Measurements from ENCODE around the gene DMD. TPM values are rescaled to one million over a fixed set of nuclear protein-coding genes. Genes with fewer than 3 reads are reported as not detected.

The DMD gene
- total RNA-seq, 1 donor from 2014 or later: 22.2 TPM

DNA sequence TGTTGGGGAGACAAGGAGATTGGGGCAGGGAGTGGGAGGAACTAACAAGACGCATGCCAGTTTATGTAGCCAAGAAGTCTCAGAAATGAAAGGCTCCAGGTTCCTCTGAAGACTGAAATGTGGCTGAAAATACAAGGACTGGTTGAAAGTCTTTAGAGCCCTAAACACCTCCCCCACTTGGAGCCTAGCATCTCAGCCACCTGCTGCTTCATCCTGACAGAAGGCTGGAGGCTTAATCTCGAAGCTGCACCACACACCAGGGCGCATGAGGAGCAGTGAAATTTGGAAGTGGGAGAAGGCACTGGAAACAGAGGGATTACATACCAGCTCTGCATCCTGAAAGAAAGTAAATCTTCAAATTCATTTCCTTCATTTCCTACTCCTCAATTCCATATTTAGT is 1978.8 kb downstream of the DMD start:
- no peak overlapping the region for H3K4me2 ChIP-seq (ENCODE audit: low read length)
- peak; percentile 56 for FAIRE-seq
- Mint-ChIP-seq H3K27ac (ENCODE audit: unreplicated experiment) (no peak overlapping the region), H3K4me1 (ENCODE audit: low read depth, unreplicated experiment) (peaks cover 18% of the 10 kb centered on the region), H3K36me3 (ENCODE audit: low read depth, unreplicated experiment) (no peaks in the 10 kb centered on the region), H3K9me3 (ENCODE audit: unreplicated experiment) (no peaks in the 10 kb centered on the region), H3K27me3 (ENCODE audit: low read depth, unreplicated experiment) (no peaks in the 10 kb centered on the region), H3K4me3 (ENCODE audit: unreplicated experiment) (no peak overlapping the region)
- no peaks in the 10 kb centered on the region for H4K20me1 ChIP-seq (ENCODE audit: insufficient read depth, low read length)
- no peak overlapping the region for H2AFZ ChIP-seq (ENCODE audit: low read depth, low read length)
- no peaks in the 10 kb centered on the region for H3K79me2 ChIP-seq (ENCODE audit: insufficient read depth, low read length)
- H3K36me3 ChIP-seq (ENCODE audit: insufficient read depth, low read length): no peaks in the 10 kb centered on the region
- no peak overlapping the region for H3K9ac ChIP-seq (ENCODE audit: low read length)
- no peaks in the 10 kb centered on the region for H3K9me3 ChIP-seq (ENCODE audit: insufficient read depth, low read depth, low read length)
- TF ChIP-seq, protein P1, sequence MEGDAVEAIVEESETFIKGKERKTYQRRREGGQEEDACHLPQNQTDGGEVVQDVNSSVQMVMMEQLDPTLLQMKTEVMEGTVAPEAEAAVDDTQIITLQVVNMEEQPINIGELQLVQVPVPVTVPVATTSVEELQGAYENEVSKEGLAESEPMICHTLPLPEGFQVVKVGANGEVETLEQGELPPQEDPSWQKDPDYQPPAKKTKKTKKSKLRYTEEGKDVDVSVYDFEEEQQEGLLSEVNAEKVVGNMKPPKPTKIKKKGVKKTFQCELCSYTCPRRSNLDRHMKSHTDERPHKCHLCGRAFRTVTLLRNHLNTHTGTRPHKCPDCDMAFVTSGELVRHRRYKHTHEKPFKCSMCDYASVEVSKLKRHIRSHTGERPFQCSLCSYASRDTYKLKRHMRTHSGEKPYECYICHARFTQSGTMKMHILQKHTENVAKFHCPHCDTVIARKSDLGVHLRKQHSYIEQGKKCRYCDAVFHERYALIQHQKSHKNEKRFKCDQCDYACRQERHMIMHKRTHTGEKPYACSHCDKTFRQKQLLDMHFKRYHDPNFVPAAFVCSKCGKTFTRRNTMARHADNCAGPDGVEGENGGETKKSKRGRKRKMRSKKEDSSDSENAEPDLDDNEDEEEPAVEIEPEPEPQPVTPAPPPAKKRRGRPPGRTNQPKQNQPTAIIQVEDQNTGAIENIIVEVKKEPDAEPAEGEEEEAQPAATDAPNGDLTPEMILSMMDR (IDR thresholded peaks at IDR 0.05; ENCODE audit: insufficient read depth, low read depth, low read length): no peak
- TF ChIP-seq EZH2 (IDR thresholded peaks at IDR 0.05; ENCODE audit: insufficient read depth, low read length): no peak
- no peak overlapping the region for H3K4me3 ChIP-seq (ENCODE audit: insufficient read depth, low read depth, low read length)
- H3K27me3 ChIP-seq (ENCODE audit: insufficient read depth, low read length): no peaks in the 10 kb centered on the region
- H3K4me1 ChIP-seq (ENCODE audit: insufficient read depth, low read length): no peaks in the 10 kb centered on the region
- no peak overlapping the region for H3K27ac ChIP-seq (ENCODE audit: low read depth, low read length)
- no peak for DNase-seq (ENCODE audit: low read depth)

- H3K79me2 ChIP-seq (ENCODE audit: insufficient read depth, low read length): no peaks in the 10 kb centered on the region
- Mint-ChIP-seq H3K27me3 (ENCODE audit: low read depth, unreplicated experiment) (no peaks in the 10 kb centered on the region), H3K4me1 (ENCODE audit: low read depth, unreplicated experiment) (peaks cover 27% of the 10 kb centered on the region), H3K36me3 (ENCODE audit: low read depth, unreplicated experiment) (no peaks in the 10 kb centered on the region), H3K4me3 (ENCODE audit: unreplicated experiment) (no peak overlapping the region), H3K27ac (ENCODE audit: unreplicated experiment) (peak overlapping the region; percentile 87), H3K9me3 (ENCODE audit: unreplicated experiment) (no peaks in the 10 kb centered on the region)
- H3K4me2 ChIP-seq (ENCODE audit: low read length): no peak overlapping the region
- H3K4me3 ChIP-seq (ENCODE audit: insufficient read depth, low read depth, low read length): no peak overlapping the region
- H3K9ac ChIP-seq (ENCODE audit: low read length): no peak overlapping the region
- no peaks in the 10 kb centered on the region for H3K36me3 ChIP-seq (ENCODE audit: insufficient read depth, low read length)
- no peak overlapping the region for H2AFZ ChIP-seq (ENCODE audit: low read depth, low read length)
- no peaks in the 10 kb centered on the region for H3K27me3 ChIP-seq (ENCODE audit: insufficient read depth, low read length)
- no peaks in the 10 kb centered on the region for H3K9me3 ChIP-seq (ENCODE audit: insufficient read depth, low read depth, low read length)
- TF ChIP-seq, protein P1 (IDR thresholded peaks at IDR 0.05; ENCODE audit: insufficient read depth, low read depth, low read length): no peak
- no peak for TF ChIP-seq EZH2 (IDR thresholded peaks at IDR 0.05; ENCODE audit: insufficient read depth, low read length)
- H3K27ac ChIP-seq (ENCODE audit: low read depth, low read length): no peak overlapping the region
- peaks cover 4% of the 10 kb centered on the region for H3K4me1 ChIP-seq (ENCODE audit: insufficient read depth, low read length)
- no peak for DNase-seq (ENCODE audit: low read depth)
- no peaks in the 10 kb centered on the region for H4K20me1 ChIP-seq (ENCODE audit: insufficient read depth, low read length)
- FAIRE-seq: peak; percentile 96
Observed at GRCh38 chrX:31228909-31229308, 1982.4 kb downstream of the DMD start.

- Histone ChIP-seq H3K27ac (ENCODE audit: low read depth, low read length) (peak overlapping the region; percentile 19), H3K36me3 (ENCODE audit: insufficient read depth, low read length) (no peaks in the 10 kb centered on the region), H3K9me3 (ENCODE audit: insufficient read depth, low read depth, low read length) (no peaks in the 10 kb centered on the region), H3K27me3 (ENCODE audit: insufficient read depth, low read length) (no peaks in the 10 kb centered on the region), H3K79me2 (ENCODE audit: insufficient read depth, low read length) (no peaks in the 10 kb centered on the region), H3K4me1 (ENCODE audit: insufficient read depth, low read length) (peaks cover 5% of the 10 kb centered on the region), H4K20me1 (ENCODE audit: insufficient read depth, low read length) (no peaks in the 10 kb centered on the region), H3K9ac (ENCODE audit: low read length) (no peak overlapping the region), H2AFZ (ENCODE audit: low read depth, low read length) (no peak overlapping the region), H3K4me3 (ENCODE audit: insufficient read depth, low read depth, low read length) (no peak overlapping the region), H3K4me2 (ENCODE audit: low read length) (no peak overlapping the region)
- H3K36me3 Mint-ChIP-seq (ENCODE audit: low read depth, unreplicated experiment): no peaks in the 10 kb centered on the region
- peaks cover 25% of the 10 kb centered on the region for H3K4me1 Mint-ChIP-seq (ENCODE audit: low read depth, unreplicated experiment)
- TF ChIP-seq, protein P1 (IDR thresholded peaks at IDR 0.05; ENCODE audit: insufficient read depth, low read depth, low read length): no peak
- no peak for TF ChIP-seq EZH2 (IDR thresholded peaks at IDR 0.05; ENCODE audit: insufficient read depth, low read length)
- H3K9me3 Mint-ChIP-seq (ENCODE audit: unreplicated experiment): no peaks in the 10 kb centered on the region
- peak overlapping the region; percentile 87 for H3K27ac Mint-ChIP-seq (ENCODE audit: unreplicated experiment)
- no peak overlapping the region for H3K4me3 Mint-ChIP-seq (ENCODE audit: unreplicated experiment)
- FAIRE-seq (peak; percentile 49), DNase-seq (ENCODE audit: low read depth) (peak; percentile 73)
- no peaks in the 10 kb centered on the region for H3K27me3 Mint-ChIP-seq (ENCODE audit: low read depth, unreplicated experiment)
Observed at GRCh38 chrX:31228415-31228832, 1982.9 kb downstream of the DMD start.

Data from astrocyte (in vitro differentiated cells and primary cell).